NCI-H128 (cell line): ENCODE data around the gene TMEM167B.
A peak's percentile ranks its signal among the peaks of the same experiment; 100 is the strongest.
"Not testable (repeated sequence)": the region's sequence is repeated elsewhere in the genome, so short reads cannot be mapped to it uniquely, and the experiment has no call there.

ENCODE experiments used
- DNase-seq: peaks from one replicate; lab custom pipeline; 2025; ENCODE audit not compliant: unreplicated experiment; lab: John Stamatoyannopoulos, UW

The TMEM167B gene

GRCh38 chr1:109090196-109091077, at the start of gene TMEM167B:
TMEM167B (plus strand) TSS chr1:109090764; CDS start chr1:109090873, 109 bp downstream.
- DNase-seq, result peak; percentile 86

GRCh38 chr1:109040989-109041620, 49.5 kb upstream of the TMEM167B start:
- DNase-seq, result peak; percentile 24

GRCh38 chr1:109041621-109042468, 48.7 kb upstream of the TMEM167B start, which contains the start of gene WDR47:
WDR47 (minus strand) TSS chr1:109042102; CDS start chr1:109023512, 18,590 bp downstream.
- peak; percentile 94 for DNase-seq

- no peak for DNase-seq
Measured at GRCh38 chr1:109045595-109045994, 45.0 kb upstream of the TMEM167B start.

GRCh38 chr1:109046671-109047070, 43.9 kb upstream of the TMEM167B start:
- DNase-seq, result no peak

GRCh38 chr1:109047339-109047738, 43.2 kb upstream of the TMEM167B start:
- no peak for DNase-seq

GRCh38 chr1:109048335-109048734, 42.2 kb upstream of the TMEM167B start:
- no peak for DNase-seq

GRCh38 chr1:109050228-109050995, 40.2 kb upstream of the TMEM167B start:
- DNase-seq, result no peak

GRCh38 chr1:109052145-109052544, 38.4 kb upstream of the TMEM167B start:
- DNase-seq, result not testable (repeated sequence)

GRCh38 chr1:109056064-109056463, 34.5 kb upstream of the TMEM167B start:
- DNase-seq, result no peak

- DNase-seq, result no peak
Measured at GRCh38 chr1:109059026-109059425, 31.5 kb upstream of the TMEM167B start.

- no peak for DNase-seq
Measured at GRCh38 chr1:109060707-109061106, 29.9 kb upstream of the TMEM167B start.

GRCh38 chr1:109061183-109061582, 29.4 kb upstream of the TMEM167B start:
- DNase-seq, result no peak

GRCh38 chr1:109065137-109065536, 25.4 kb upstream of the TMEM167B start:
- no peak for DNase-seq

GRCh38 chr1:109067883-109068282, 22.7 kb upstream of the TMEM167B start:
- DNase-seq, result no peak

GRCh38 chr1:109069294-109069693, 21.3 kb upstream of the TMEM167B start:
- DNase-seq, result no peak

GRCh38 chr1:109075531-109076490, 14.8 kb upstream of the TMEM167B start, which contains the start of gene TAF13:
TAF13 (minus strand) TSS chr1:109076003; CDS start chr1:109075947, 56 bp downstream.
- peak; percentile 76 for DNase-seq

- no peak for DNase-seq
Measured at GRCh38 chr1:109078317-109078716, 12.2 kb upstream of the TMEM167B start.

- DNase-seq, result no peak
Measured at GRCh38 chr1:109079240-109079622, 11.3 kb upstream of the TMEM167B start.
